ENCODE measurements around the gene MYOC. TPM values are rescaled to one million over a fixed set of nuclear protein-coding genes. Genes with fewer than 3 reads are reported as not detected.
"Not testable (repeated sequence)": the region's sequence is repeated elsewhere in the genome, so short reads cannot be mapped to it uniquely, and the experiment has no call there.

Gene MYOC
- total RNA-seq, 1 experiment from 2014 or later: not detected

- not testable (repeated sequence) for H3K9ac ChIP-seq (ENCODE audit: extremely low read depth, insufficient read length, low read length); H3K23ac ChIP-seq (ENCODE audit: insufficient read length, low read depth, low read length); H3K27ac Mint-ChIP-seq; H3K27ac ChIP-seq (ENCODE audit: insufficient read length, low read depth, low read length); H2BK120ac ChIP-seq (ENCODE audit: low read depth, low read length, poor library complexity, severe bottlenecking); H2AK5ac ChIP-seq (ENCODE audit: insufficient read length, low read length); H4K5ac ChIP-seq (ENCODE audit: insufficient read length, low read depth, low read length); H2BK5ac ChIP-seq (ENCODE audit: insufficient read length, low read length); H3K23me2 ChIP-seq (ENCODE audit: insufficient read length, low read depth, low read length, poor library complexity, severe bottlenecking); H2BK20ac ChIP-seq (ENCODE audit: low read depth, low read length, poor library complexity, severe bottlenecking); H4K8ac ChIP-seq (replicated peaks; ENCODE audit: insufficient read length, low read depth, low read length); H3K4ac ChIP-seq (ENCODE audit: low read depth, low read length); H3K79me2 ChIP-seq (ENCODE audit: insufficient read depth, low read length); H2BK15ac ChIP-seq (ENCODE audit: low read depth, low read length); H3K4me3 Mint-ChIP-seq; H3K56ac ChIP-seq (ENCODE audit: insufficient read length, low read depth, low read length); DNase-seq; H3T11ph ChIP-seq (ENCODE audit: low read length); H2AFZ ChIP-seq (ENCODE audit: low read length); H4K91ac ChIP-seq (ENCODE audit: insufficient read length, low read depth, low read length); H3K18ac ChIP-seq (ENCODE audit: insufficient read length, low read depth, low read length); H2BK12ac ChIP-seq (ENCODE audit: insufficient read length, low read depth, low read length); H3K27me3 ChIP-seq (ENCODE audit: insufficient read depth, low read length); H3K9me3 ChIP-seq (ENCODE audit: control insufficient read depth, low read depth, low read length); H4K20me1 ChIP-seq (ENCODE audit: control insufficient read depth, insufficient read depth, insufficient read length); H3K4me2 ChIP-seq (ENCODE audit: insufficient read depth, insufficient read length, low read length); H3K4me1 ChIP-seq (ENCODE audit: insufficient read depth, low read length); H3K14ac ChIP-seq (ENCODE audit: insufficient read depth, low read length); H3K27me3 Mint-ChIP-seq (ENCODE audit: low read depth); H3K79me1 ChIP-seq (ENCODE audit: insufficient read depth, low read depth, low read length, poor library complexity, severe bottlenecking); H3K4me1 Mint-ChIP-seq
- WGBS (ENCODE audit: extremely low coverage, insufficient read length, low lambda C conversion rate): no CpG with 5 or more reads among the region's 23 CpGs
- H3K36me3 Mint-ChIP-seq (ENCODE audit: insufficient read depth in 1 of 3, low read depth in 3 of 3): peaks cover 13 to 17% (median 14%) of the 10 kb centered on the region in 3 experiments
- peaks cover 29 to 37% of the 10 kb centered on the region in 2 experiments for H3K9me3 Mint-ChIP-seq
Observed at GRCh38 chr1:171693541-171693940, 41.1 kb upstream of the MYOC start.
